ENCODE measurements around the gene LRP2.

LRP2 gene

DNA sequence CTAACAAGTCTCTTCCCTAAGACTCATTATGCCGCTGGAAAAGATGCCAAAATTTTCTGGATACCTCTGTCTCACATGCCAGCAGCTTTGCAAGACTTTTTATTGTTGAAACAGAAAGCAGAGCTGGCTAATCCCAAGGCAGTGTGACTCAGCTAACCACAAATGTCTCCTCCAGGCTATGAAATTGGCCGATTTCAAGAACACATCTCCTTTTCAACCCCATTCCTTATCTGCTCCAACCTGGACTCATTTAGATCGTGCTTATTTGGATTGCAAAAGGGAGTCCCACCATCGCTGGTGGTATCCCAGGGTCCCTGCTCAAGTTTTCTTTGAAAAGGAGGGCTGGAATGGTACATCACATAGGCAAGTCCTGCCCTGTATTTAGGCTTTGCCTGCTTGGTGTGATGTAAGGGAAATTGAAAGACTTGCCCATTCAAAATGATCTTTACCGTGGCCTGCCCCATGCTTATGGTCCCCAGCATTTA is 266.7 kb downstream of the LRP2 start:
- DNase-seq (ENCODE audit: low read depth), result peak; percentile 100
- TF ChIP-seq, protein P1, sequence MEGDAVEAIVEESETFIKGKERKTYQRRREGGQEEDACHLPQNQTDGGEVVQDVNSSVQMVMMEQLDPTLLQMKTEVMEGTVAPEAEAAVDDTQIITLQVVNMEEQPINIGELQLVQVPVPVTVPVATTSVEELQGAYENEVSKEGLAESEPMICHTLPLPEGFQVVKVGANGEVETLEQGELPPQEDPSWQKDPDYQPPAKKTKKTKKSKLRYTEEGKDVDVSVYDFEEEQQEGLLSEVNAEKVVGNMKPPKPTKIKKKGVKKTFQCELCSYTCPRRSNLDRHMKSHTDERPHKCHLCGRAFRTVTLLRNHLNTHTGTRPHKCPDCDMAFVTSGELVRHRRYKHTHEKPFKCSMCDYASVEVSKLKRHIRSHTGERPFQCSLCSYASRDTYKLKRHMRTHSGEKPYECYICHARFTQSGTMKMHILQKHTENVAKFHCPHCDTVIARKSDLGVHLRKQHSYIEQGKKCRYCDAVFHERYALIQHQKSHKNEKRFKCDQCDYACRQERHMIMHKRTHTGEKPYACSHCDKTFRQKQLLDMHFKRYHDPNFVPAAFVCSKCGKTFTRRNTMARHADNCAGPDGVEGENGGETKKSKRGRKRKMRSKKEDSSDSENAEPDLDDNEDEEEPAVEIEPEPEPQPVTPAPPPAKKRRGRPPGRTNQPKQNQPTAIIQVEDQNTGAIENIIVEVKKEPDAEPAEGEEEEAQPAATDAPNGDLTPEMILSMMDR (IDR thresholded peaks at IDR 0.05; ENCODE audit: low read depth, low read length, missing control alignments), result no peak
- H3K4me3 ChIP-seq (ENCODE audit: low read depth, low read length), result no peak overlapping the region
- in situ Hi-C loops (cut with HindIII; ENCODE audit: low sequenced_read_pairs), result no loop called here

DNA sequence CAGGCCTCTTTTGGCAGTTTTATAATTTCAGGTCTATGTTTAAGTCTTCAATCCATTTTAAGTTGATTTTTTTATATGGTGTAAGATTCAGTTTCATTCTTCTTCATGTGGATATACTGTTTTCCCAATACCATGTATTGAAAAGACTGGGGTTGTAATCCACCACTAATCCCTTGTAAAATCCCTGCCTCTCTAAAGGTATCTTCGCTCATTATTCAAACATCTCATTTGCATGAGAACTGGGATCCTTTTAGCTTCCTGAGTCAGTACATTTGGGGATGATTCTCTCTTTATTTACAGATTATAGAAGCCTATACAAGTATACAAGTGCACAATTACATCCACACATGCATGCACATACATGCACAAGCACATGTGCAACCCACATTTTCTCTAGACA is 267.7 kb downstream of the LRP2 start:
- TF ChIP-seq, protein P1 (IDR thresholded peaks at IDR 0.05; ENCODE audit: low read depth, low read length, missing control alignments), result no peak
- in situ Hi-C loops (cut with HindIII; ENCODE audit: low sequenced_read_pairs), result no loop called here
- no peak for DNase-seq (ENCODE audit: low read depth)

DNA sequence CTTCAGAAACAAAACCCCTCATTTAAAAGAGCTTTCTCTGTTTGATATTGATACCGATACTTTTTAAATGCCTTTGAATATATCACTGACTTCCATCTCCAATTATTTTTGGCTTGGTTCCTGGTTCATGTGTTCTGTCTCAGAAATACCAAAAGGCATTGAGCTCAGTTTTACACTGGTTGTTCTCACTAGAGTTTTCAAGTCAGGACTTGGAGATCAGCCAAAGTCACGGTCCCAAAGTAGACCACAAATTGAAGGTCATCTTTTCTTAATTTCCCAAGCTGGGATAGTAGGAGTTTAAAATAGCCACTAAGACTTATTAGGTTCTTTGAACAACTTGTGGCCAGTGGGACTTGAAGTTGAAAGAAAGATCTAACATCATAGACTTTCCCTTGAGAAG is 268.8 kb downstream of the LRP2 start:
- no peak for DNase-seq (ENCODE audit: low read depth)
- in situ Hi-C loops (cut with HindIII; ENCODE audit: low sequenced_read_pairs), result no loop called here
- no peak overlapping the region for H3K4me3 ChIP-seq (ENCODE audit: low read depth, low read length)
- TF ChIP-seq, protein P1 (IDR thresholded peaks at IDR 0.05; ENCODE audit: low read depth, low read length, missing control alignments), result no peak

More for the DNA sequence above, 267.7 kb downstream of the LRP2 start:
- H3K4me3 ChIP-seq (ENCODE audit: low read depth, low read length), result no peak overlapping the region

DNA sequence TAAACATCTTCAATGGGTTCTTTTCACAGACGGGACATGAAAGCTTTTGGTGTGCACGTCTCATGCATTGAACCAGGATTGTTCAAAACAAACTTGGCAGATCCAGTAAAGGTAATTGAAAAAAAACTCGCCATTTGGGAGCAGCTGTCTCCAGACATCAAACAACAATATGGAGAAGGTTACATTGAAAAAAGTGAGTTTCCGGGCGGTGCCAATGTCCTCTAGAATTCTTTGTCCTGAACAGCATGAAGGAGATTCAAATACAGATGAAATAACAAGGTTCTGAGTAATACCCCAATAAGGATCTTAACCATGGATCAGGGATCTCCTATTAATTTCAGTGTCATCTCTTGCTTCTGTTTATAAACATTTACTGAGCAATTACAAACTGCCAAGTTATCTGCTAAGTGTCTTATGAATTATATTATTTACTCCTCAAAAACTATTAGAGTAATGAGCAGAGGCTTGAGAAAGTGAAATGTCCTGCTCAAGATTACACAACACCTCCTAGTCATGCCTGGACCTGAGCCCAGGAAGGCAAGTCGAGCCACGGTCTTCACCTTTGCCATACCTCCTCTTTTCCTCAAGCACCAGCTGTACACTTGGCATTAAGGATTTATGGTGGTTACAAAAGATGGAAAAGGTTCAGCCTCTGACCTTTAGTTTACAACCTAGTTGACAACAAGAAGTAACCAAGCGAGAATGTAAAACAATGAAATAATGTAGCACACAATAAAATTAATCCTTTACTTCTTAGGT is 270.4 kb downstream of the LRP2 start:
- no peak overlapping the region for H3K4me3 ChIP-seq (ENCODE audit: low read depth, low read length)
- TF ChIP-seq, protein P1 (IDR thresholded peaks at IDR 0.05; ENCODE audit: low read depth, low read length, missing control alignments), result no peak
- peak; percentile 65 for DNase-seq (ENCODE audit: low read depth)
- in situ Hi-C loops (cut with HindIII; ENCODE audit: low sequenced_read_pairs), result no loop called here

DNA sequence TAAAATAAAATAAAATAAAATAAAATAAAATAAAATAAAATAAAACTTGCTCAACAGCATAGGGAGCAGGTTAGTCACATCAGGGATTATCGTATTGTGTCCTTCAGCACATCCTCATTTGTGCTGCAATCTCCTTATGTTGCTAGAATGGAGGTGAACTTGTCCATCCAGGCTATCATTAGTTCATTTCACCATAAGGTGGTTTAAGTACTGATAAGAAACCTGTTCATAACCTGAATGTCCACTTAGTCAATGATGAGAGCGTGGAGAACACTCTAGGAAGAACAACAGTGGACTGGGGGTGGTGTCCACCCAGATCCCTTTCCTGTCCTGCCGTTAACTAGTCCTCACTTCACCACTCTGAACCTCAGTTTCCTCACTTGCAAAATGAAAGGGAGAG is 271.1 kb downstream of the LRP2 start:
- DNase-seq (ENCODE audit: low read depth), result no peak
- no peak overlapping the region for H3K4me3 ChIP-seq (ENCODE audit: low read depth, low read length)
- TF ChIP-seq, protein P1 (IDR thresholded peaks at IDR 0.05; ENCODE audit: low read depth, low read length, missing control alignments), result no peak
- in situ Hi-C loops (cut with HindIII; ENCODE audit: low sequenced_read_pairs), result no loop called here

DNA sequence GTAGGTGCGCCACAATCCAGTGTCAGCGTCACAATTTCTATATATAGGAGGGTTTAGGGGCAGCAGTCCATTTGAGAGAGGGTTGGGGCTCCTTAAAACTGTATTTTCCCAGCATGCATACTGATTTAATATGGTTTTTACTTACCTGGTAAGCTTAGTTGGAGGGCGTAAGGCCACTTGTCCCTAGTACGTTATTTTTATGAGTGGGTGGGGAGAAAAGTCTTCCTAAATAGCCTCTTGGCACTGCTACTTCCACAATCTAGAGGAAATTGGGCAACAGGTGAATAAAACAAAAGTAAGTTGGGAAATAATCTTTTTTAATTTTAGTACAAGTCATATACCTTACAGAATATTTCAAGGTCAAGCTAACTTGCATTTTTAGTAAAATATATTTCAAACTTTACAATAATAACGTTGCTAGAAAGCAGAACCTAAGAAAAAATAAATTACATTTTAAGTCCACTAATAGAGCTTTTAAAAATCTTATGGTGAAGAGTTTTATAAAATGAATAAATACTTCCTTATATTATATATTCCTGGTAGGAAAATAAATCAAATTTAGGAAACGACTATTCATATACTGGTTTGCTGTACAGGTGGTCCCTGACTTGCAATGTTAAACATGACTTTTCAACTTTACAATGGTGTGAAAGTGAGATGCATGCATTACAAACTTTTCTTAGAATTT is 272.1 kb downstream of the LRP2 start:
- no peak overlapping the region for H3K4me3 ChIP-seq (ENCODE audit: low read depth, low read length)
- no peak for DNase-seq (ENCODE audit: low read depth)
- TF ChIP-seq, protein P1 (IDR thresholded peaks at IDR 0.05; ENCODE audit: low read depth, low read length, missing control alignments), result no peak
- in situ Hi-C loops (cut with HindIII; ENCODE audit: low sequenced_read_pairs), result no loop called here

All from astrocyte of the cerebellum (primary cell).